Adrenal gland (tissue), 5 donors: ENCODE measurements around the gene SPATA31C1.

ENCODE experiments used
- POLR2A ChIP-seq, 2 donors: fragments of 450-650 bp; IDR thresholded peaks; one replicate each; pipeline ENCODE4 v1.6.1; 2017; ENCODE audit warnings: antibody characterized with exemption in 2 of 2, mild to moderate bottlenecking in 2 of 2, moderate library complexity in 1 of 2
- TF ChIP-seq, protein P1 (sequence below), 6 experiments: fragments of 450-650 bp in 4 of 6; fragments of 200-600 bp in 2 of 6; sonication (generic) in 1 of 6; IDR thresholded peaks; 1 replicate in 5 of 6; 2 replicates in 1 of 6; pipeline versions ENCODE4 v1.5.1 to v1.8.0; 2016 to 2021; ENCODE audit warnings: antibody characterized with exemption in 6 of 6, mild to moderate bottlenecking in 2 of 6, moderate library complexity in 1 of 6
- donor health status: DM: no; HTN: no; CAD: no.

DNA sequence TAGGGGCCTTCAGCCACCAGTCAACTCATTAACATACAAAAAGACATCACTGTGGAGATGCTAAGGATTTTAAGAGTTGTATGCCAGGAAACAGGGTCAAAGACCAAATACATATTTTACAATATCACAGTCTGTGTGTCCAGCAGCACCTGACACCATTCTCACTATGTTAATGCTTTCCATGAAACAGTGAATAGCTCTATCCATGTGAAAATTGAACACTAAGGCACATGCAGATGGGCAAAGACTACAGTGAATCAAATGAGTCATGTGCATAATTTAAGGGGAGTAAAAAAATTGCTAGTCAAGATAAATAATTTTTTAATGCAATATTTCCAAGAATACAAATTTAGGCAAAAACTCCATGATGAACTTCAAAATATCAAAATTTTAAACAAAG, 42.7 kb upstream of the SPATA31C1 start:
- TF ChIP-seq, protein P1, sequence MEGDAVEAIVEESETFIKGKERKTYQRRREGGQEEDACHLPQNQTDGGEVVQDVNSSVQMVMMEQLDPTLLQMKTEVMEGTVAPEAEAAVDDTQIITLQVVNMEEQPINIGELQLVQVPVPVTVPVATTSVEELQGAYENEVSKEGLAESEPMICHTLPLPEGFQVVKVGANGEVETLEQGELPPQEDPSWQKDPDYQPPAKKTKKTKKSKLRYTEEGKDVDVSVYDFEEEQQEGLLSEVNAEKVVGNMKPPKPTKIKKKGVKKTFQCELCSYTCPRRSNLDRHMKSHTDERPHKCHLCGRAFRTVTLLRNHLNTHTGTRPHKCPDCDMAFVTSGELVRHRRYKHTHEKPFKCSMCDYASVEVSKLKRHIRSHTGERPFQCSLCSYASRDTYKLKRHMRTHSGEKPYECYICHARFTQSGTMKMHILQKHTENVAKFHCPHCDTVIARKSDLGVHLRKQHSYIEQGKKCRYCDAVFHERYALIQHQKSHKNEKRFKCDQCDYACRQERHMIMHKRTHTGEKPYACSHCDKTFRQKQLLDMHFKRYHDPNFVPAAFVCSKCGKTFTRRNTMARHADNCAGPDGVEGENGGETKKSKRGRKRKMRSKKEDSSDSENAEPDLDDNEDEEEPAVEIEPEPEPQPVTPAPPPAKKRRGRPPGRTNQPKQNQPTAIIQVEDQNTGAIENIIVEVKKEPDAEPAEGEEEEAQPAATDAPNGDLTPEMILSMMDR (IDR thresholded peaks at IDR 0.05): no peak
- TF ChIP-seq POLR2A (IDR thresholded peaks at IDR 0.05): no peak
